HUDEP-2 (cell line): ENCODE results near the gene PGAP3.
"Not testable (repeated sequence)": the region's sequence is repeated elsewhere in the genome, so short reads cannot be mapped to it uniquely, and the experiment has no call there.

ENCODE experiments used
- DNase-seq, 76 experiments: peaks; one replicate each; lab custom pipeline; 2025; ENCODE audit not compliant: unreplicated experiment in 76 of 76; lab: John Stamatoyannopoulos, UW

Gene PGAP3

GRCh38 chr17:39687546-39688474 lies at the start of gene PGAP3:
Gene PGAP3, minus strand, starts transcription at chr17:39688057. Its CDS starts 43 bp downstream, at chr17:39688014.
- DNase-seq = peak in 74 of 76 experiments; percentile 62 to 98 (median 85)

GRCh38 chr17:39737206-39737759 lies 49.4 kb upstream of the PGAP3 start:
- DNase-seq = no peak

- DNase-seq = no peak
Observed at GRCh38 chr17:39736319-39737165, 48.7 kb upstream of the PGAP3 start.

- DNase-seq = no peak
Observed at GRCh38 chr17:39735882-39736281, 48.0 kb upstream of the PGAP3 start.

GRCh38 chr17:39732586-39732985 lies 44.7 kb upstream of the PGAP3 start:
- no peak for DNase-seq

- peak in 71 of 76 experiments; percentile 19 to 95 (median 80) for DNase-seq
Observed at GRCh38 chr17:39730095-39730921, 42.5 kb upstream of the PGAP3 start, which contains the start of gene MIEN1. Gene MIEN1, minus strand, starts transcription at chr17:39730532. Its CDS starts 37 bp downstream, at chr17:39730495.

GRCh38 chr17:39729280-39729851 lies 41.5 kb upstream of the PGAP3 start:
- no peak for DNase-seq

- no peak for DNase-seq
Observed at GRCh38 chr17:39727556-39727955, 39.7 kb upstream of the PGAP3 start.

- DNase-seq = no peak
Observed at GRCh38 chr17:39726617-39727016, 38.8 kb upstream of the PGAP3 start.

- not testable (repeated sequence) for DNase-seq
Observed at GRCh38 chr17:39725923-39726322, 38.1 kb upstream of the PGAP3 start.

GRCh38 chr17:39724731-39725130 lies 36.9 kb upstream of the PGAP3 start:
- no peak for DNase-seq

GRCh38 chr17:39722965-39723848 lies 35.4 kb upstream of the PGAP3 start:
- peak in 66 of 76 experiments; percentile 1 to 76 (median 47) for DNase-seq

- no peak for DNase-seq
Observed at GRCh38 chr17:39722104-39722503, 34.2 kb upstream of the PGAP3 start.

- DNase-seq = no peak
Observed at GRCh38 chr17:39719563-39720355, 31.9 kb upstream of the PGAP3 start.

- DNase-seq = no peak
Observed at GRCh38 chr17:39717660-39718059, 29.8 kb upstream of the PGAP3 start.

GRCh38 chr17:39716879-39717536 lies 29.2 kb upstream of the PGAP3 start:
- DNase-seq = peak in 9 of 76 experiments; percentile 7 to 41 (median 14)

GRCh38 chr17:39716073-39716818 lies 28.4 kb upstream of the PGAP3 start:
- no peak for DNase-seq
